ENCODE data around the gene ARHGAP12. TPM values are rescaled to one million over a fixed set of nuclear protein-coding genes. Genes with fewer than 3 reads are reported as not detected.

Gene ARHGAP12
- total RNA-seq, result 32.2 TPM

DNA sequence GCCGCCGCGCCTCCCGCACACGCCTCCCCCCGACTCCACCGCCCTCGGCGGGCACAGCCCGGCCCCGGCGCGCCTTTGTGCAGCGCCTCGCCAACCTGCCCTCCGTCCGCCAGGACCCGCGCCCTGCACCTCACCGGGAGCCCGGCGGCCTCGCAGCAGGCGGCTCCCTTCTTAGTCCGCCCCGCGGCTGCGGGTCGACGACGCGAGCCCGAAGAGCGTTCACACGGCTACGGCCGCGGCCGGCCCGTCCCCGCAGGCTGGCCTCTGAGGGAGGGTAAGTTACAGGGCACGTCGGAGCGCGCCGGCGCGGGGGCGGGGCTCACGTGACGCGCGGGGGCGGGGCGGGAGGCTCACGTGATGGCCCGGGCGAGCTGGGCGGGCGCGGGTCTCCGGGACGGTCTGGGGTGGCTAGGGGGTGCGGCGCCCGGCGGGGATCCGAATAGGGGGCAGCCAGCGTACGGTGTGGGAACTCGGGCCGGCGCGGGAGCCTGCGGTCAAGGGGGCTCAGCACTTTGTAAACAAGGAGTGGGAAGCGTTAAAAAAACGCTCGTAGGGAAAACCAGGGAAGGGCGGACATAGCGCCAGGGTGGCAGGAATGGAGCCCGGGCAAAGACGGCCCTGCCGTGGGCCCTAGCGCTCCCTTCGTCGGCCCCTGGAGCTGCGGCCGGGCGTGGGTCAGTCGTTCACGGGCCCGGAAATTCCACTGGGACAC lies at the start of gene ARHGAP12:
TSS of gene ARHGAP12 (minus strand) at position 283 of the 712 bp plus-strand sequence. CDS start 19,976 bp downstream, outside the sequence.
- H3K36me3 ChIP-seq, result no peaks in the 10 kb centered on the region
- H3K27ac ChIP-seq, result peak within 1 kb of the TSS; percentile 98
- peak within 1 kb of the TSS; percentile 98 to 99 for H3K4me3 ChIP-seq
- H3K4me1 ChIP-seq, result peaks cover 37% of the 10 kb centered on the region
- intact Hi-C loops (cut with DNase I), result no loop called here
- DNase-seq (ENCODE audit: extremely low spot score in 2 of 2), result peak in 1 of 2 donors; percentile 94
- no peaks in the 10 kb centered on the region for H3K9me3 ChIP-seq
- no peaks in the 10 kb centered on the region for H3K27me3 ChIP-seq
- TF ChIP-seq CTCF (IDR thresholded peaks at IDR 0.05) (no peak), POLR2A (IDR thresholded peaks at IDR 0.05) (peak in 1 of 2 donors; percentile 84), POLR2AphosphoS5 (IDR thresholded peaks at IDR 0.05; ENCODE audit: insufficient read depth in 1 of 2, low read depth in 1 of 2) (peak in 1 of 2 donors; percentile 92)

DNA sequence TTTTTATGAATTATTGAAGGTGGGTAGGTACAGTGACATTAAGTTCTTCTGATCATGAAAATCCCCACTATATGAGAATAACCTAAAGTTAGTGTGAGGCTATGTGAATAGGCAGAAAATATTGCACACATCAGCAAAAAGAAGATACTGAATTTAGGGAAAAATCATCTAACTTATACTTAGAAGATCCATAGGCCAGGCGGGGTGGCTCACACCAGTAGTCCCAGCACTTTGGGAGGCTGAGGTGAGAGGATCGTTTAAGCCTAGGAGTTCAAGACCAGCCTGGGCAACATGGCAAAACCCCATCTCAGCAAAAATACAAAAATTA lies 49.5 kb upstream of the ARHGAP12 start:
- intact Hi-C loops (cut with DNase I), result no loop called here
- H3K27me3 ChIP-seq, result no peaks in the 10 kb centered on the region
- H3K4me1 ChIP-seq, result no peaks in the 10 kb centered on the region
- H3K4me3 ChIP-seq, result no peak overlapping the region
- no peaks in the 10 kb centered on the region for H3K9me3 ChIP-seq
- H3K27ac ChIP-seq, result no peak overlapping the region
- H3K36me3 ChIP-seq, result no peaks in the 10 kb centered on the region
- no peak for TF ChIP-seq CTCF (IDR thresholded peaks at IDR 0.05)
- no peak for TF ChIP-seq POLR2A (IDR thresholded peaks at IDR 0.05)
- TF ChIP-seq POLR2AphosphoS5 (IDR thresholded peaks at IDR 0.05; ENCODE audit: insufficient read depth in 1 of 2, low read depth in 1 of 2), result no peak
- no peak for DNase-seq (ENCODE audit: extremely low spot score in 2 of 2)

DNA sequence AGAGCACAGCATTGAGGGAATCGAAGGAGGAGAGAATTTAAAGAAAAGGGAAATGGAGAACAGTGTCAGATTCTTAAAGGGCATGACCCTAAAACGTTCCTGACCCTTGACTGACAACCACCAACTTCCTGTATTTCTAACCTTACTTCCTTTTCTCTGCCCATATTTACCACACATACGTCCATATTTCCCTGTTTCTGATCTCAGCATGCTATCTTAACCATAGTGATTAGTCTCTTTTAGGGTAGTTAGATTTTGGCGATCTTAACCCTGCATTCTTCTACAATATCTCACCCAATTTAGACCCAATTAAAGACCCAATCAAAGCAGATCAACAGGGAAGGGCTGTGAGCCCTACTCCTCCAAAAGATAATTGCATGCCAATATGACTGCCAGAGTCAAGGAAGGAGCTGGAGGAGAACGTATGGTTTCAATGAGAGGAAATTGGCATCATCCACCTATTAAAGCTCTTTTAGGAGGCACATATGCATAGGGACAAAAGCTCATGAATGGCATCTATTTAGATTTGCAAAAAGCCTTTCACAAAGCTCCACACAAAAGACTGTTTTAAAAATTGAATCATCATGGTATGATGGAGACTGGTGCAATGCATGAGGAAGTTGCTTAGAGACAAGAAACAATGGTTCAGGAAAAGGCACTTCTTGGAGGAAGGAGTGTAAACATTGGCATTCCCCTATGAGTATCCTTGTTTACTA lies 49.0 kb upstream of the ARHGAP12 start:
- Histone ChIP-seq H3K27me3 (no peaks in the 10 kb centered on the region), H3K4me1 (no peaks in the 10 kb centered on the region), H3K4me3 (no peak overlapping the region), H3K36me3 (no peaks in the 10 kb centered on the region), H3K27ac (no peak overlapping the region), H3K9me3 (no peaks in the 10 kb centered on the region)
- TF ChIP-seq POLR2AphosphoS5 (IDR thresholded peaks at IDR 0.05; ENCODE audit: insufficient read depth in 1 of 2, low read depth in 1 of 2) (no peak), POLR2A (IDR thresholded peaks at IDR 0.05) (no peak), CTCF (IDR thresholded peaks at IDR 0.05) (no peak)
- DNase-seq (ENCODE audit: extremely low spot score in 2 of 2), result no peak
- intact Hi-C loops (cut with DNase I), result no loop called here

DNA sequence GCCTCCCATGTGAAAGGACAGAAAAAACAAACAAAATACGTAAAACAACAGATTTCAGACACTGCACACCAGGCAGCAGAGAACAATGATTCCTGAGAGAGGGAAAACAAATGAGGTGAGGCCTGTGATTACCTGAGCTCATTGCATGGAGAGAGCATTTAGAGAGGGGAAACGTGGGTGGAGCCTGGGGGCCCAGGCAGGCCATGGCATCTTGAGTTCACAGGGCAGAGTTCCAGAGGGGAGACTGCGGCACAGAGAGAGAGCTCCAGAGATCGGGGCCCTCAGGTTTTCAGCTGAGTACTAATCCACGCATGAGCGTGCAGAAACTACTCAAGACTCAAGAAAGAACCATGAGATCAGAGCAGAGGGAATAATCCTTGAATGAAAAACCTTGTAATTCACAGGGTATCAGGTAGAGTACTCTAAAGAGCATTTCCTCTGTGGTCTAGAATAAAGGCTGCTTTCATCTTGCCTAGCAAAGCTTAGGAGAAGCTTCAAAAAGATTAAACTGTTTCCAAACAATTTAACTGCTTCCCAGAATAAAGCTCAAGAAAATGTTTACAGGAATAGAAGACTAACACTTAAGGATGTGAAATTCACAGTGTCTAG lies 46.6 kb upstream of the ARHGAP12 start:
- Histone ChIP-seq H3K9me3 (no peaks in the 10 kb centered on the region), H3K4me3 (no peak overlapping the region), H3K27ac (no peak overlapping the region), H3K4me1 (no peaks in the 10 kb centered on the region), H3K27me3 (no peaks in the 10 kb centered on the region), H3K36me3 (no peaks in the 10 kb centered on the region)
- TF ChIP-seq POLR2A (IDR thresholded peaks at IDR 0.05), result no peak
- TF ChIP-seq POLR2AphosphoS5 (IDR thresholded peaks at IDR 0.05; ENCODE audit: insufficient read depth in 1 of 2, low read depth in 1 of 2), result no peak
- no peak for TF ChIP-seq CTCF (IDR thresholded peaks at IDR 0.05)
- no peak for DNase-seq (ENCODE audit: extremely low spot score in 2 of 2)
- intact Hi-C loops (cut with DNase I), result no loop called here

All from vagina (tissue), 2 donors.